Duodenal mucosa (tissue), 2 donors: ENCODE results near the gene ARHGAP31.

Experiments
- H3K27ac ChIP-seq: one replicate; pipeline ENCODE4 v1.7.0; 2013; ENCODE audit warnings: low read depth, low read length
- H3K27me3 ChIP-seq, 2 donors: one replicate each; pipeline ENCODE4 v1.7.0; 2013; ENCODE audit warnings: low read length in 2 of 2, control low read depth in 1 of 2; ENCODE audit not compliant: insufficient read depth in 2 of 2, control insufficient read depth in 1 of 2
- H3K36me3 ChIP-seq, 2 donors: one replicate each; pipeline ENCODE4 v1.7.0; 2013; ENCODE audit warnings: low read length in 2 of 2, control low read depth in 1 of 2; ENCODE audit not compliant: insufficient read depth in 2 of 2, control insufficient read depth in 1 of 2
- H3K4me1 ChIP-seq, 2 donors: one replicate each; pipeline ENCODE4 v1.7.0; 2013; ENCODE audit warnings: low read length in 2 of 2, control low read depth in 1 of 2; ENCODE audit not compliant: insufficient read depth in 2 of 2, control insufficient read depth in 1 of 2
- H3K4me3 ChIP-seq, 2 donors: one replicate each; pipeline ENCODE4 v1.7.0; 2013; ENCODE audit warnings: low read length in 2 of 2, low read depth in 1 of 2
- H3K9ac ChIP-seq, 2 donors: one replicate each; pipeline ENCODE4 v1.7.0; 2013; ENCODE audit warnings: low read length in 2 of 2, low read depth in 1 of 2
- H3K9me3 ChIP-seq, 2 donors: one replicate each; pipeline ENCODE4 v1.7.0; 2013; ENCODE audit warnings: low read length in 2 of 2, control low read depth in 1 of 2; ENCODE audit not compliant: control insufficient read depth in 1 of 2

ARHGAP31 gene

GRCh38 chr3:119376758-119377157, 82.6 kb downstream of the ARHGAP31 start:
- no peak overlapping the region for H3K4me3 ChIP-seq
- H3K9me3 ChIP-seq, result no peaks in the 10 kb centered on the region
- no peak overlapping the region for H3K9ac ChIP-seq
- H3K27me3 ChIP-seq, result no peaks in the 10 kb centered on the region
- peaks cover 0 to 2% of the 10 kb centered on the region in 2 donors for H3K36me3 ChIP-seq
- no peaks in the 10 kb centered on the region for H3K4me1 ChIP-seq
- H3K27ac ChIP-seq, result no peak overlapping the region

- H3K9ac ChIP-seq, result no peak overlapping the region
- no peak overlapping the region for H3K27ac ChIP-seq
- no peaks in the 10 kb centered on the region for H3K9me3 ChIP-seq
- H3K4me1 ChIP-seq, result no peaks in the 10 kb centered on the region
- no peaks in the 10 kb centered on the region for H3K27me3 ChIP-seq
- peaks cover 0 to 4% of the 10 kb centered on the region in 2 donors for H3K36me3 ChIP-seq
- H3K4me3 ChIP-seq, result no peak overlapping the region
These were observed 84.1 kb downstream of the ARHGAP31 start for GRCh38 chr3:119378259-119378803.

- no peak overlapping the region for H3K27ac ChIP-seq
- H3K36me3 ChIP-seq, result peaks cover 0 to 8% of the 10 kb centered on the region in 2 donors
- H3K4me3 ChIP-seq, result no peak overlapping the region
- no peaks in the 10 kb centered on the region for H3K27me3 ChIP-seq
- H3K9ac ChIP-seq, result no peak overlapping the region
- no peaks in the 10 kb centered on the region for H3K9me3 ChIP-seq
- H3K4me1 ChIP-seq, result no peaks in the 10 kb centered on the region
These were observed 86.5 kb downstream of the ARHGAP31 start for GRCh38 chr3:119380697-119381096.

- H3K27ac ChIP-seq, result no peak overlapping the region
- H3K4me1 ChIP-seq, result no peaks in the 10 kb centered on the region
- no peaks in the 10 kb centered on the region for H3K9me3 ChIP-seq
- H3K36me3 ChIP-seq, result peaks cover 0 to 8% of the 10 kb centered on the region in 2 donors
- H3K4me3 ChIP-seq, result no peak overlapping the region
- no peak overlapping the region for H3K9ac ChIP-seq
- no peaks in the 10 kb centered on the region for H3K27me3 ChIP-seq
These were observed 88.0 kb downstream of the ARHGAP31 start for GRCh38 chr3:119382134-119382533.

GRCh38 chr3:119388577-119388976, 94.4 kb downstream of the ARHGAP31 start:
- Histone ChIP-seq H3K4me1 (no peaks in the 10 kb centered on the region), H3K4me3 (no peak overlapping the region), H3K9ac (no peak overlapping the region), H3K27ac (no peak overlapping the region), H3K36me3 (peaks cover 0 to 17% of the 10 kb centered on the region in 2 donors), H3K27me3 (no peaks in the 10 kb centered on the region), H3K9me3 (no peaks in the 10 kb centered on the region)

GRCh38 chr3:119395923-119396358, 101.8 kb downstream of the ARHGAP31 start:
- Histone ChIP-seq H3K4me3 (no peak overlapping the region), H3K36me3 (peaks cover 0 to 15% of the 10 kb centered on the region in 2 donors), H3K27me3 (no peaks in the 10 kb centered on the region), H3K9ac (no peak overlapping the region), H3K9me3 (no peaks in the 10 kb centered on the region), H3K27ac (no peak overlapping the region), H3K4me1 (no peaks in the 10 kb centered on the region)

- no peak overlapping the region for H3K9ac ChIP-seq
- H3K36me3 ChIP-seq, result peaks cover 0 to 9% of the 10 kb centered on the region in 2 donors
- no peaks in the 10 kb centered on the region for H3K4me1 ChIP-seq
- H3K27ac ChIP-seq, result no peak overlapping the region
- H3K4me3 ChIP-seq, result no peak overlapping the region
- no peaks in the 10 kb centered on the region for H3K27me3 ChIP-seq
- no peaks in the 10 kb centered on the region for H3K9me3 ChIP-seq
These were observed 102.7 kb downstream of the ARHGAP31 start for GRCh38 chr3:119396870-119397269.

GRCh38 chr3:119400466-119400865, 106.3 kb downstream of the ARHGAP31 start:
- H3K9ac ChIP-seq, result no peak overlapping the region
- H3K4me3 ChIP-seq, result no peak overlapping the region
- no peaks in the 10 kb centered on the region for H3K9me3 ChIP-seq
- H3K4me1 ChIP-seq, result no peaks in the 10 kb centered on the region
- no peaks in the 10 kb centered on the region for H3K27me3 ChIP-seq
- H3K36me3 ChIP-seq, result peaks cover 0 to 7% of the 10 kb centered on the region in 2 donors
- no peak overlapping the region for H3K27ac ChIP-seq

GRCh38 chr3:119401069-119401468, 106.9 kb downstream of the ARHGAP31 start:
- H3K4me1 ChIP-seq, result no peaks in the 10 kb centered on the region
- no peaks in the 10 kb centered on the region for H3K9me3 ChIP-seq
- H3K27ac ChIP-seq, result no peak overlapping the region
- H3K4me3 ChIP-seq, result no peak overlapping the region
- H3K36me3 ChIP-seq, result peaks cover 0 to 9% of the 10 kb centered on the region in 2 donors
- no peak overlapping the region for H3K9ac ChIP-seq
- H3K27me3 ChIP-seq, result no peaks in the 10 kb centered on the region

GRCh38 chr3:119401503-119402440, 107.6 kb downstream of the ARHGAP31 start:
- no peak overlapping the region for H3K27ac ChIP-seq
- H3K4me1 ChIP-seq, result no peaks in the 10 kb centered on the region
- H3K36me3 ChIP-seq, result peaks cover 0 to 9% of the 10 kb centered on the region in 2 donors
- H3K27me3 ChIP-seq, result no peaks in the 10 kb centered on the region
- no peak overlapping the region for H3K4me3 ChIP-seq
- H3K9ac ChIP-seq, result no peak overlapping the region
- no peaks in the 10 kb centered on the region for H3K9me3 ChIP-seq
